ENCODE data around the gene KNSTRN. TPM values are rescaled to one million over a fixed set of nuclear protein-coding genes. Genes with fewer than 3 reads are reported as not detected.

Gene KNSTRN
- total RNA-seq, 3 donors from 2014 or later (not counting 1 experiment from before 2014, with no cell fraction given), result 5.4 to 7.6 (median 5.6) TPM

DNA sequence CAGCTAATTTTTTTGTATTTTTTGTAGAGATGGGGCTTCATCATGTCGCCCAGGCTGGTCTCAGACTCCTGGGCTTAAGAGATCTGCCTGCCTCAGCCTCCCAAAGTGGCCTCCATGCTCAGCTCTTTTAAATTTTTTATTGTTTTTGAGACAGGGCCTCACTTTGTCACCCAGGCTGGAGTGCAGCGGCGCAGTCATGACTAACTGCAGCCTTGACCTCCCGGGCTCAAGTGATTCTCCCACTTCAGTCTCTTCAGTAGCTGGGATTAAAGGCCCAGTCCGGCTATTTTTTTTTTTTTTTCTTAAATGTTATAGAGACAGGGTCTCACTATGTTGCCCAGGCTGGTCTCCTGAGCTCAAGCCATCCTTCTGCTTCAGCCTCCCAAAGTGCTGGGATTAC is 43.2 kb downstream of the KNSTRN start:
- WGBS (ENCODE audit: insufficient coverage), result 94% methylated on average over 4 of the region's 5 CpGs
- no peak overlapping the region for H3K27ac ChIP-seq (ENCODE audit: low read length)
- no peaks in the 10 kb centered on the region for H3K9me3 ChIP-seq (ENCODE audit: control insufficient read depth, insufficient read depth, low read length)
- H3K36me3 ChIP-seq (ENCODE audit: control insufficient read depth, insufficient read depth, low read length), result peaks cover 5% of the 10 kb centered on the region
- Mint-ChIP-seq H3K27me3 (ENCODE audit: low read depth in 2 of 2) (no peaks in the 10 kb centered on the region), H3K27ac (no peak overlapping the region), H3K4me3 (no peak overlapping the region), H3K9me3 (no peaks in the 10 kb centered on the region), H3K4me1 (no peaks in the 10 kb centered on the region), H3K36me3 (no peaks in the 10 kb centered on the region)
- DNase-seq, result no peak
- no peak for ATAC-seq
- H3K4me1 ChIP-seq (ENCODE audit: control insufficient read depth, insufficient read depth, low read length), result peaks cover 6% of the 10 kb centered on the region
- H3K27me3 ChIP-seq (ENCODE audit: control insufficient read depth, insufficient read depth, low read length), result no peaks in the 10 kb centered on the region
- intact Hi-C loops (cut with micrococcal nuclease), result no loop called here
- H3K4me3 ChIP-seq (ENCODE audit: low read length), result no peak overlapping the region
- TF ChIP-seq, protein P1, sequence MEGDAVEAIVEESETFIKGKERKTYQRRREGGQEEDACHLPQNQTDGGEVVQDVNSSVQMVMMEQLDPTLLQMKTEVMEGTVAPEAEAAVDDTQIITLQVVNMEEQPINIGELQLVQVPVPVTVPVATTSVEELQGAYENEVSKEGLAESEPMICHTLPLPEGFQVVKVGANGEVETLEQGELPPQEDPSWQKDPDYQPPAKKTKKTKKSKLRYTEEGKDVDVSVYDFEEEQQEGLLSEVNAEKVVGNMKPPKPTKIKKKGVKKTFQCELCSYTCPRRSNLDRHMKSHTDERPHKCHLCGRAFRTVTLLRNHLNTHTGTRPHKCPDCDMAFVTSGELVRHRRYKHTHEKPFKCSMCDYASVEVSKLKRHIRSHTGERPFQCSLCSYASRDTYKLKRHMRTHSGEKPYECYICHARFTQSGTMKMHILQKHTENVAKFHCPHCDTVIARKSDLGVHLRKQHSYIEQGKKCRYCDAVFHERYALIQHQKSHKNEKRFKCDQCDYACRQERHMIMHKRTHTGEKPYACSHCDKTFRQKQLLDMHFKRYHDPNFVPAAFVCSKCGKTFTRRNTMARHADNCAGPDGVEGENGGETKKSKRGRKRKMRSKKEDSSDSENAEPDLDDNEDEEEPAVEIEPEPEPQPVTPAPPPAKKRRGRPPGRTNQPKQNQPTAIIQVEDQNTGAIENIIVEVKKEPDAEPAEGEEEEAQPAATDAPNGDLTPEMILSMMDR (IDR thresholded peaks at IDR 0.05), result no peak

DNA sequence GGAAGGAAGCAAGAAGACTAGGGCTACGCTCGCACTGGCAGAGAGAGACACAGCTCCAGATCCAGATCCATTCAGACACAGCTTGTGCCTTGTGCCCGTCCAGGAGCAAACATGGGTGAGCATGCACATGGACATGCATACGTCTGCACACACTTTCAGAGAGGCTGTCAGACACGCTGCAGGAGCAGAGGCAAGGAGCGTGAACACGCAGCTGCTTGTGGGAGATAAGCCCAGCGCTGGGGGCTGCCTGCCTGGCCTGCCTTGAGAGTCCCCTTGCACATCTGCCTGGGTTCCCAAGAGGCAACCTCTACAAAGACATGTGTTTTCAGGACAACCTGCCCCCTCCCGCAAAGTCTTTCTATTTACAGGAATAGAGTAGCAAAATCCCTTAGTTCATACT is 44.7 kb downstream of the KNSTRN start:
- no peaks in the 10 kb centered on the region for H3K27me3 Mint-ChIP-seq (ENCODE audit: low read depth in 2 of 2)
- H3K9me3 Mint-ChIP-seq, result no peaks in the 10 kb centered on the region
- H3K4me1 Mint-ChIP-seq, result peaks cover 0 to under 1% of the 10 kb centered on the region in 2 donors
- TF ChIP-seq, protein P1 (IDR thresholded peaks at IDR 0.05), result no peak
- Histone ChIP-seq H3K27me3 (ENCODE audit: control insufficient read depth, insufficient read depth, low read length) (no peaks in the 10 kb centered on the region), H3K4me1 (ENCODE audit: control insufficient read depth, insufficient read depth, low read length) (peaks cover under 1% of the 10 kb centered on the region), H3K9me3 (ENCODE audit: control insufficient read depth, insufficient read depth, low read length) (no peaks in the 10 kb centered on the region), H3K4me3 (ENCODE audit: low read length) (no peak overlapping the region), H3K36me3 (ENCODE audit: control insufficient read depth, insufficient read depth, low read length) (peaks cover 5% of the 10 kb centered on the region), H3K27ac (ENCODE audit: low read length) (no peak overlapping the region)
- intact Hi-C loops (cut with micrococcal nuclease), result no loop called here
- WGBS (ENCODE audit: insufficient coverage), result 92% methylated on average over 9 of the region's 9 CpGs
- H3K36me3 Mint-ChIP-seq, result no peaks in the 10 kb centered on the region
- H3K4me3 Mint-ChIP-seq, result no peak overlapping the region
- no peak overlapping the region for H3K27ac Mint-ChIP-seq
- no peak for ATAC-seq
- DNase-seq, result no peak

DNA sequence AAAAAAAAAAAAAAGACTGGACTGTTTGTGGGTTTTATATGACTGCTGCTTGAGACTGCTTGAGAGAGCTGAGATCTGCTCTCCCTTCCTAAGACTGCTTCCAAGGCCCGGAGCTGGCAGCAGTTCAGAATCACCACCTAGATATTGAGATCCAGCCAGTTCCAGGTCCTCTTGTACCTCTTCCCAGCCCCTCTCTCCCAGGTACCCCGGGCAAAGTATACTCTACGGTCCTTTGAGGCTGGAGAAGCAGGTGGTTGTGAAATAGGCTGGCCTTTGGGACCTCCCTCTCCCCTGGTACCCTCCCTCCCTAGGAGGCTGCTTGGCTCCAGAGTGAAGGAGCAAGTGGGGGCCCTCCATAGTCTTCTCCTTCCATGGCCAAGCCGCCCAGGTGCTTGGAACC is 45.7 kb downstream of the KNSTRN start:
- Histone ChIP-seq H3K4me3 (ENCODE audit: low read length) (no peak overlapping the region), H3K27me3 (ENCODE audit: control insufficient read depth, insufficient read depth, low read length) (no peaks in the 10 kb centered on the region), H3K36me3 (ENCODE audit: control insufficient read depth, insufficient read depth, low read length) (peaks cover 5% of the 10 kb centered on the region), H3K9me3 (ENCODE audit: control insufficient read depth, insufficient read depth, low read length) (no peaks in the 10 kb centered on the region), H3K4me1 (ENCODE audit: control insufficient read depth, insufficient read depth, low read length) (peaks cover 6% of the 10 kb centered on the region), H3K27ac (ENCODE audit: low read length) (no peak overlapping the region)
- Mint-ChIP-seq H3K4me1 (peaks cover 0 to 5% of the 10 kb centered on the region in 2 donors), H3K27me3 (ENCODE audit: low read depth in 2 of 2) (no peaks in the 10 kb centered on the region), H3K36me3 (no peaks in the 10 kb centered on the region), H3K9me3 (no peaks in the 10 kb centered on the region), H3K4me3 (no peak overlapping the region), H3K27ac (no peak overlapping the region)
- 95% methylated on average over 2 of the region's 4 CpGs for WGBS (ENCODE audit: insufficient coverage)
- intact Hi-C loops (cut with micrococcal nuclease), result no loop called here
- TF ChIP-seq, protein P1 (IDR thresholded peaks at IDR 0.05), result no peak
- DNase-seq (no peak), ATAC-seq (no peak)

DNA sequence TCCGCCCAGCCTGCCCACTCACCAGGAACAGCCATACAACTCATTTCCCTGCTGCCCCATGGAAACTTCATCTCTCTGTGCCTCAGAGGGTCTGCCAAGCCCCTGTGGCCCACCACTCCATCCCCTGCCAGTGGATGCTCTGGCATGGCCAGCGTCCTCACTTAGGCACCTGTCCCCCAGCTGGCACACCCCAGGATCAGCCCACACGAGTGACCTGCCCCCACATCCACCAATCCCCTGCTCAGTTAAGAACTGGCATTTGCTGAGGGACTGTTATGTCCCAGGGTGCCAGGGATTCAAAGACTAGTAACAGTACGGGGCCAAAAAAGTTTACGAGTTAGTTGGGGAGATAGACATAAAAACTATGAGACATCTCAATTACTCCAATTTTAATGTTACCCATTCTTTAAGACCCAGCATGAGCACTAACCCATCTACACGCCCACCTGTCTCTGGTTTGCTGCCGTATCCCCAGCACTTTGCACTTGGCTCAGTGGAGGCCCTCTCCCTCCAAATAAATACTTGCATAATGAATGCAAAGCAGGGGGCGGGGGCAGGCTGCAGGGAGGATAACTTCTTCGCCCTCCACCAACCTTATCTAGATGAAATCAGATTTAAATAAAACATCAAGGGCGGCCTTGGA is 46.7 kb downstream of the KNSTRN start:
- Histone ChIP-seq H3K4me3 (ENCODE audit: low read length) (no peak overlapping the region), H3K4me1 (ENCODE audit: control insufficient read depth, insufficient read depth, low read length) (peaks cover 6% of the 10 kb centered on the region), H3K36me3 (ENCODE audit: control insufficient read depth, insufficient read depth, low read length) (peaks cover 5% of the 10 kb centered on the region), H3K27ac (ENCODE audit: low read length) (no peak overlapping the region), H3K27me3 (ENCODE audit: control insufficient read depth, insufficient read depth, low read length) (no peaks in the 10 kb centered on the region), H3K9me3 (ENCODE audit: control insufficient read depth, insufficient read depth, low read length) (no peaks in the 10 kb centered on the region)
- Mint-ChIP-seq H3K9me3 (no peaks in the 10 kb centered on the region), H3K27ac (no peak overlapping the region), H3K36me3 (no peaks in the 10 kb centered on the region), H3K4me3 (no peak overlapping the region), H3K4me1 (peaks cover 2 to 5% of the 10 kb centered on the region in 2 donors), H3K27me3 (ENCODE audit: low read depth in 2 of 2) (peaks cover 0 to under 1% of the 10 kb centered on the region in 2 donors)
- intact Hi-C loops (cut with micrococcal nuclease), result no loop called here
- ATAC-seq (no peak), DNase-seq (no peak)
- TF ChIP-seq, protein P1 (IDR thresholded peaks at IDR 0.05), result no peak
- WGBS (ENCODE audit: insufficient coverage), result 93% methylated on average over 10 of the region's 10 CpGs
